ENCODE results near the gene DNAJC5. TPM values are rescaled to one million over a fixed set of nuclear protein-coding genes. Genes with fewer than 3 reads are reported as not detected.
"Not testable (repeated sequence)": the region's sequence is repeated elsewhere in the genome, so short reads cannot be mapped to it uniquely, and the experiment has no call there.

DNAJC5 gene
- total RNA-seq, 1 donor from 2014 or later: 49.8 TPM

DNA sequence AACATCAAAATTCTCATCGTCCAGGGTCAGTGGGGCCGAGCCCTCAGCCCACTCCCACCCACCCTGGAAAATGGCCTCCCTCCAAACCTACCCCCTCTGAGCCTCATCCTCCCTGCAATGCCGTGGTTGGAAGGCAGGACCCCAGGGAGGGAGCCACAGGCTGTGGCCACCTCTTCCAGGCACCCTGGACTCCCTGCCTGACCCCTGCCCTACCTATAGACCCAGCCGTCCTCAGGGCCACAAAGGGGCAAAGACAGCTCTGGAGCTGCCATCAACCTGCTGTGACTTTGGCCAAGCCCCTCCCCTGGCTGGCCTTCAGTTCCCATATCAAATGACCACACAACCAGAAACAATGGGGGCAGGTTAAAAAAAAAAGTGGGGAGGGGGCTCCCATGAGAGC is 63.5 kb downstream of the DNAJC5 start:
- intact Hi-C loops (cut with DNase I): no loop called here
- Histone ChIP-seq H3K9me3 (no peaks in the 10 kb centered on the region), H3K4me1 (peaks cover 33% of the 10 kb centered on the region), H3K27ac (no peak overlapping the region), H3K4me3 (no peak overlapping the region), H3K36me3 (peaks cover 26% of the 10 kb centered on the region), H3K27me3 (no peaks in the 10 kb centered on the region)
- DNase-seq: no peak
- no peak for ATAC-seq
- TF ChIP-seq, protein P1, sequence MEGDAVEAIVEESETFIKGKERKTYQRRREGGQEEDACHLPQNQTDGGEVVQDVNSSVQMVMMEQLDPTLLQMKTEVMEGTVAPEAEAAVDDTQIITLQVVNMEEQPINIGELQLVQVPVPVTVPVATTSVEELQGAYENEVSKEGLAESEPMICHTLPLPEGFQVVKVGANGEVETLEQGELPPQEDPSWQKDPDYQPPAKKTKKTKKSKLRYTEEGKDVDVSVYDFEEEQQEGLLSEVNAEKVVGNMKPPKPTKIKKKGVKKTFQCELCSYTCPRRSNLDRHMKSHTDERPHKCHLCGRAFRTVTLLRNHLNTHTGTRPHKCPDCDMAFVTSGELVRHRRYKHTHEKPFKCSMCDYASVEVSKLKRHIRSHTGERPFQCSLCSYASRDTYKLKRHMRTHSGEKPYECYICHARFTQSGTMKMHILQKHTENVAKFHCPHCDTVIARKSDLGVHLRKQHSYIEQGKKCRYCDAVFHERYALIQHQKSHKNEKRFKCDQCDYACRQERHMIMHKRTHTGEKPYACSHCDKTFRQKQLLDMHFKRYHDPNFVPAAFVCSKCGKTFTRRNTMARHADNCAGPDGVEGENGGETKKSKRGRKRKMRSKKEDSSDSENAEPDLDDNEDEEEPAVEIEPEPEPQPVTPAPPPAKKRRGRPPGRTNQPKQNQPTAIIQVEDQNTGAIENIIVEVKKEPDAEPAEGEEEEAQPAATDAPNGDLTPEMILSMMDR (IDR thresholded peaks at IDR 0.05): no peak

DNA sequence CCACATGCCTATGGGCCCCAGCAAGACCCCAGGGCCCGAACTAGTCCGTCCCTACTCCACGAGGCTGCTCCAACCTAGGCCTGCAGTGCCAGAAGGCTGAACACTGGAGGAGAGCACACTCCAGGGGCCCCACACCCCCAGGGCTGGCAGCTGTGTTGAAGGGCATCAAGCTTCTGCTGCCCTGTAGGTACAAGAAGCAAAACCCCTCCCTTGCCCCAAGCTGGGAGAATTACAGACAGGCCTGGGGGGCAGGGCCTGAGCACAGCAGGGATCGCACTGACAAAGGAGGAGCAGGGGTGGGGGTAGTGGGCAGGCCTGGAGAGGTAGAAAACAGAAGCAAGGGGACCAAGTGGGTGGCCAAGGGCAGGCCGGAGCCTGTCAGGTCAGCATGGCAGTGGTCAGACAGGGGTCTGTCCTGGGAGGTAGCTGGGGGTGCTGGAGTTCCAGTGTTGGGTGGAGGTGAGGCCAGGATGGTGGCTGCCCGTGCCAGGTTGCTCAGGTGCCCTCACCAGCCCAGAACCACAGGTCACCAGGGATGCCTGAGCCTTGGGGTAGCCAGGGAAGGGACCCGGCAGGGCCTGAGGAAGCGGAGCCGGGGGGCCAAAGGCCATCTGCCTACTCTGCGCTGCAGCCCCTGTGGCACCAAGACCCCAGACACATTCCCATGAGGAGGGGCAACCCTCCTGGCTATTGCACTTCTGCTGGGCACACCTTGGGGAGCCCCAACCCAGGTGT is 64.2 kb downstream of the DNAJC5 start:
- peaks cover 27% of the 10 kb centered on the region for H3K4me1 ChIP-seq
- no peak for ATAC-seq
- no peak overlapping the region for H3K27ac ChIP-seq
- H3K4me3 ChIP-seq: no peak overlapping the region
- TF ChIP-seq, protein P1 (IDR thresholded peaks at IDR 0.05): no peak
- peaks cover 31% of the 10 kb centered on the region for H3K36me3 ChIP-seq
- no peak for DNase-seq
- intact Hi-C loops (cut with DNase I): no loop called here
- H3K27me3 ChIP-seq: no peaks in the 10 kb centered on the region
- H3K9me3 ChIP-seq: no peaks in the 10 kb centered on the region

DNA sequence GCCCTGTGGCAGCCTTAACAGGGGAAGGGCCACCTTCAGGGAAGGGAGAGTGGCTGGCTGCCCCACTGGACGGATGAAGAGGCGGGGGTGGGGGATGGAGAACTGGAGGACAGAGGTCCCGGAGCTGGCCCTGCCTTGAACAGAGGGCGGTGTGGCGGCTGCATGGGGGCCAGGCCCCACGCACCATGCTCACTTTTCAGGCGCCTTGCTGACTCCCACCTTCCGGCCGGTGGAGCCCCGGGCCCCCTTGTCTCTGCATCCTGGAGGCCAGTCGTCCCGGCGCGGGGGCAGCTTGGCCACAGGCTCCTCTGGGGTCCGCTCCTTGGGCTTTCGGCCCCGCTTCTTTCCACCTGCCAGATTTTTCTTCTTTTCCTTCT is 64.8 kb downstream of the DNAJC5 start:
- TF ChIP-seq, protein P1 (IDR thresholded peaks at IDR 0.05): no peak
- no peak for DNase-seq
- no peak for ATAC-seq

DNA sequence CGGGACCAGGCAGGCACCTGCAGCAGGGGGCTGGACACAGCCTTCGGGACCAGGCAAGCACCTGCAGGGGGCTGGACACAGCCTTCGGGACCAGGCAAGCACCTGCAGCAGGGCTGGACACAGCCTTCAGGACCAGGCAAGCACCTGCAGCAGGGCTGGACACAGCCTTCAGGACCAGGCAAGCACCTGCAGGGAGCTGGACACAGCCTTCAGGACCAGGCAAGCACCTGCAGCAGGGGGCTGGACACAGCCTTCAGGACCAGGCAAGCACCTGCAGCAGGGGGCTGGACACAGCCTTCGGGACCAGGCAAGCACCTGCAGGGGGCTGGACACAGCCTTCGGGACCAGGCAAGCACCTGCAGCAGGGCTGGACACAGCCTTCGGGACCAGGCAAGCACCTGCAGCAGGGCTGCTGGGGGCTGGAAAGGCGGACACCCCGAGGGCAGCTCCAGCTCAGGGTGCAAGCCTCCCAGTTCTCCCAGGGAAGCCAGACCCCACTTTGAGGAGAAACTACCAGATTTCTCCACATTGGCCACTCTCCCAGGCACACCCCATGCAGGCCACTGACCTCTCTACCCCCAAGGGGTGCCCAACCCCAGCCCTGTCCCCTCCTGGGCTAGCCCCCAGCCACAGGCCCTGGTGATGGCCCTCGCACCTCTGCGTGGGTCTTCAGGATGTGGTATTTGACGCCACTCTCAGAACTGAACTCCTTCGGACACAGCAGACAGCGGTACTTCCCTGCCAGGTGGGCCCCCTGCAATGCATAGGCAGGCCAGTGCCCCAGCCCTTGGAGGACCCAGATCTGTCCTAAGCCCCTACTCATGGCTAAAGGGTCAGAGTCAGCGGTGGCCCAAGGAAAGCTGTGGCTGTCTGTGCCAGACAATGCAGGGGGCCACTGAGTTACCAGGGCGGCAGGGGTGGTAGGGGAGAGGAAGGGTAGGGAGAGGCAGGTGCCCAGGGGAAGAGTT is 66.0 kb downstream of the DNAJC5 start:
- DNase-seq; H3K4me3 ChIP-seq; H3K27me3 ChIP-seq; H3K9me3 ChIP-seq; ATAC-seq; H3K27ac ChIP-seq; intact Hi-C loops (cut with DNase I): not testable (repeated sequence)
- Histone ChIP-seq H3K36me3 (peaks cover 31% of the 10 kb centered on the region), H3K4me1 (peaks cover 15% of the 10 kb centered on the region)

More for the DNA sequence above, 64.8 kb downstream of the DNAJC5 start:
- Histone ChIP-seq H3K36me3 (peaks cover 31% of the 10 kb centered on the region), H3K27me3 (no peaks in the 10 kb centered on the region), H3K4me1 (peaks cover 21% of the 10 kb centered on the region), H3K4me3 (no peak overlapping the region), H3K27ac (no peak overlapping the region), H3K9me3 (no peaks in the 10 kb centered on the region)
- intact Hi-C loops (cut with DNase I): no loop called here

DNA sequence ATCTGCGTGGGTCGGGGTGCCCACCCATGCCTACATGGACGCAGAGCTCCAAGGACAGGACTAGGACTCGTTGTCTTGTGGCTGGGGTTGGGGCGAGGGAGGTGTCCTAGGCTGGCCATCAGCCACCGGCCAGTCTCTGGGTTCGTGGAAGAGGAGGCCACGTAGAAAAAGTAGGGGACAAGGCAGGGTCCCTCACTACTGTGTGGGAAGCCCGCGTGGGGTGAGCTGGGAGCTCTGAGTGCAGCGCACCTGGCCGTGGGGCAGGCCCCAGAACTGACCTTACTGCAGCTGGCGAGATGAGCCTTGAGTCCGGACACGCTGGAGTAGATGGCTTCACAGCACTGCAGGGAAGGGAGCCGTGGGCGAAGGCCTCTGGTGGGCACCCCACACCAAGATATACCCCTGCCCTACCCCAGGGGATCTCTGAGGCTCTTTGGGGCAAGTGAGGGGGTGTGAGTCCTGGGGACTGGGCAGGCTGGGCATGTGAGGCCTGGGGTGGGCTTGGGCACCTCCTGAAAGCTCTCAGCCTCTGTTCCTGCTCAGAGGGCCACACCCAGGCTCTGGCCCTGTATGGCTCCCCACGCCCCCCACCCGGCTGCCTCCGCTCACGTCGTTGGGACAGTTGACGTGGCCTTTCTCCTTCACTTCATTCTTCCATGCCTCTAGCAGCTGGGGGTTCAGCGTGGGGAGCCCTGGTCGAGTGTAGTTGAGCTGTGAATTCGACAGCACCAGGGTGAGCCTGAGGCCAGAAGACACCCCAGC is 66.9 kb downstream of the DNAJC5 start:
- H3K36me3 ChIP-seq: peaks cover 40% of the 10 kb centered on the region
- TF ChIP-seq, protein P1 (IDR thresholded peaks at IDR 0.05): no peak
- ATAC-seq (no peak), DNase-seq (no peak)
- H3K4me3 ChIP-seq: no peak overlapping the region
- no peak overlapping the region for H3K27ac ChIP-seq
- H3K27me3 ChIP-seq: no peaks in the 10 kb centered on the region
- intact Hi-C loops (cut with DNase I): no loop called here
- H3K9me3 ChIP-seq: no peaks in the 10 kb centered on the region
- H3K4me1 ChIP-seq: peaks cover 13% of the 10 kb centered on the region

Measured in upper lobe of right lung (tissue), 1 donor.